Lower lobe of right lung (tissue), 2 donors: Measurements from ENCODE around the gene NPLOC4. TPM values are rescaled to one million over a fixed set of nuclear protein-coding genes. Genes with fewer than 3 reads are reported as not detected.
A peak's percentile ranks its signal among the peaks of the same experiment; 100 is the strongest.

ENCODE experiments used
- ATAC-seq, 2 donors: fragments of 200-7000 bp; cut with Tn5 transposase; one replicate each; pipeline ENCODE4 v1.9.1; 2020 to 2022; ENCODE audit warnings: mild to moderate bottlenecking in 2 of 2, moderate library complexity in 2 of 2
- DNase-seq: peaks from one replicate; pipeline ENCODE4 v3.0.0-alpha.2; 2020
- H3K27ac ChIP-seq: fragments of 200-600 bp; one replicate; pipeline ENCODE4 v1.8.0; 2022
- H3K27me3 ChIP-seq: fragments of 200-600 bp; one replicate; pipeline ENCODE4 v1.8.0; 2022; ENCODE audit warnings: low read depth
- H3K36me3 ChIP-seq: fragments of 200-600 bp; one replicate; pipeline ENCODE4 v1.8.0; 2022; ENCODE audit warnings: mild to moderate bottlenecking
- H3K4me1 ChIP-seq: fragments of 200-600 bp; one replicate; pipeline ENCODE4 v1.8.0; 2022
- H3K4me3 ChIP-seq: fragments of 200-600 bp; one replicate; pipeline ENCODE4 v1.8.0; 2022; ENCODE audit warnings: mild to moderate bottlenecking
- H3K9me3 ChIP-seq: fragments of 200-600 bp; one replicate; pipeline ENCODE4 v1.8.0; 2022
- intact Hi-C: fragments of 100-400 bp; cut with DNase I; formaldehyde crosslinking; loops from one replicate; pipeline ENCODE4 v1.11.0; 2022
- total RNA-seq: library from RNA; stranded (reverse); fragmentation: NEBNext Ultra II Directional; extraction: Animal tissue kit (Norgen Biotek cat#: 25700); gene quantifications from one replicate; pipeline ENCODE4 v1.2.1, GENCODE V29; 2021
- TF ChIP-seq, protein P1 (sequence below): fragments of 200-600 bp; IDR thresholded peaks from one replicate; pipeline ENCODE4 v1.8.0; 2022; ENCODE audit warnings: antibody characterized with exemption, mild to moderate bottlenecking
- donor health status: DM: no; HTN: yes; CAD: no; lungs with severe emphysema.

NPLOC4 gene
- total RNA-seq, 1 donor from 2014 or later = 69.6 TPM

DNA sequence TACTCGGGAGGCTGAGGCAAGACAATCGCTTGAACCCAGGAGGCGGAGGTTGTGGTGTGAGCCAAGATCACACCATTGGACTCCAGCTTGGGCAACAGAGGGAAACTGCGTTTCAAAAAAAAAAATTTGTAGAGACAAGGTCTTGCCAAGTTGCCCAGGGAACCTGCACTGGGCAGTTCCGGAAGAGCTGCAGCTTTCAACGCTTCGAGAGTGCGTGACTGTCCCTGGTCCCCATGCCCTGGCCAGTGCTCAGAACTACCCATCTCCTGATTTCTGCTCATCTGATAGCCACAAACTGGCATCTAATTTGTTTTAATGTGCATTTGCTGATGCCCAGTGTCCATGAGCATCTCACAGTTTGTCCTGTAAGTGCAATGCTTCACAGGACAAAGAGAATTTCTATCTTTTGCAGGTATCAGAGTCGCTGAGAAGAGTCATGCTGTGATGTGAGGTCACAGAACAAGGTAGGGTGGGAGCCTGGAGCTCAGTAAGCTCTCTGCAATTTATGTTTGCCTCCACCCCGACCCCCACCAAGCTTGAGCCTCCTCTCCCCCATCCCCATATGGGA, 128.2 kb downstream of the NPLOC4 start:
- TF ChIP-seq, protein P1, sequence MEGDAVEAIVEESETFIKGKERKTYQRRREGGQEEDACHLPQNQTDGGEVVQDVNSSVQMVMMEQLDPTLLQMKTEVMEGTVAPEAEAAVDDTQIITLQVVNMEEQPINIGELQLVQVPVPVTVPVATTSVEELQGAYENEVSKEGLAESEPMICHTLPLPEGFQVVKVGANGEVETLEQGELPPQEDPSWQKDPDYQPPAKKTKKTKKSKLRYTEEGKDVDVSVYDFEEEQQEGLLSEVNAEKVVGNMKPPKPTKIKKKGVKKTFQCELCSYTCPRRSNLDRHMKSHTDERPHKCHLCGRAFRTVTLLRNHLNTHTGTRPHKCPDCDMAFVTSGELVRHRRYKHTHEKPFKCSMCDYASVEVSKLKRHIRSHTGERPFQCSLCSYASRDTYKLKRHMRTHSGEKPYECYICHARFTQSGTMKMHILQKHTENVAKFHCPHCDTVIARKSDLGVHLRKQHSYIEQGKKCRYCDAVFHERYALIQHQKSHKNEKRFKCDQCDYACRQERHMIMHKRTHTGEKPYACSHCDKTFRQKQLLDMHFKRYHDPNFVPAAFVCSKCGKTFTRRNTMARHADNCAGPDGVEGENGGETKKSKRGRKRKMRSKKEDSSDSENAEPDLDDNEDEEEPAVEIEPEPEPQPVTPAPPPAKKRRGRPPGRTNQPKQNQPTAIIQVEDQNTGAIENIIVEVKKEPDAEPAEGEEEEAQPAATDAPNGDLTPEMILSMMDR = no peak
- Histone ChIP-seq H3K9me3 (no peaks in the 10 kb centered on the region), H3K27ac (peak overlapping the region; percentile 100), H3K36me3 (peaks cover 34% of the 10 kb centered on the region), H3K4me1 (peaks cover 18% of the 10 kb centered on the region), H3K27me3 (no peaks in the 10 kb centered on the region), H3K4me3 (peak overlapping the region; percentile 94)
- intact Hi-C loops = no loop called here
- ATAC-seq (no peak), DNase-seq (no peak)

Other genes starting within 250 kb of the NPLOC4 start
- gene BAHCC1, start 241.7 kb downstream of the NPLOC4 start, total RNA-seq = 19.9 TPM
- 1,821 TPM for gene ACTG1, start 124.3 kb downstream of the NPLOC4 start, total RNA-seq
- gene FSCN2, start 108.7 kb downstream of the NPLOC4 start, total RNA-seq = 3.3 TPM
- 26.0 TPM for gene FAAP100, start 84.8 kb downstream of the NPLOC4 start, total RNA-seq
- 1.1 TPM for gene TSPAN10, start 84 bp upstream of the NPLOC4 start, total RNA-seq
- gene PDE6G, start 19.4 kb upstream of the NPLOC4 start, total RNA-seq = 2.0 TPM
- gene OXLD1, start 29.5 kb upstream of the NPLOC4 start, total RNA-seq = 29.7 TPM
- gene CCDC137, start 29.6 kb upstream of the NPLOC4 start, total RNA-seq = 12.8 TPM
- 19.0 TPM for gene ARL16, start 46.7 kb upstream of the NPLOC4 start, total RNA-seq
- 92.0 TPM for gene HGS, start 46.9 kb upstream of the NPLOC4 start, total RNA-seq
- 35.0 TPM for gene MRPL12, start 66.3 kb upstream of the NPLOC4 start, total RNA-seq
- 7.3 TPM for gene SLC25A10, start 75.2 kb upstream of the NPLOC4 start, total RNA-seq
- not detected for gene GCGR, start 167.0 kb upstream of the NPLOC4 start, total RNA-seq
- 69.2 TPM for gene MCRIP1, start 196.2 kb upstream of the NPLOC4 start, total RNA-seq
- not detected for gene PPP1R27, start 197.9 kb upstream of the NPLOC4 start, total RNA-seq
- 432 TPM for gene P4HB, start 223.4 kb upstream of the NPLOC4 start, total RNA-seq
- gene ARHGDIA, start 234.2 kb upstream of the NPLOC4 start, total RNA-seq = 331 TPM